WTC11 (cell line): Measurements from ENCODE around the gene ORM2. TPM values are rescaled to one million over a fixed set of nuclear protein-coding genes. Genes with fewer than 3 reads are reported as not detected.

Experiments
- ATAC-seq: fragments of 200-7000 bp; cut with Tn5 transposase; 2 replicates; pipeline ENCODE4 v1.10.0; 2021; ENCODE audit warnings: mild to moderate bottlenecking, moderate library complexity
- CTCF ChIA-PET: fragments of 300-600 bp; sonication (Branson Sonifier 250); formaldehyde crosslinking; loops from one replicate; lab custom pipeline; 2021; ENCODE audit warnings: antibody characterized with exemption; lab: Charles Lee
- POLR2A ChIA-PET: fragments of 350-600 bp; sonication (Branson Sonifier 250); formaldehyde crosslinking; loops from one replicate; lab custom pipeline; 2021; ENCODE audit warnings: antibody characterized with exemption; lab: Charles Lee
- DNase-seq: peaks from one replicate; pipeline ENCODE4 v3.0.0; 2021; ENCODE audit warnings: low spot score
- H3K27ac Mint-ChIP-seq: 2 replicates; pipeline ENCODE4 v1.8.0; 2021; ENCODE audit warnings: mixed read lengths
- H3K27me3 Mint-ChIP-seq: 2 replicates; pipeline ENCODE4 v1.8.0; 2021; ENCODE audit warnings: low read depth, mild to moderate bottlenecking, moderate library complexity, mixed read lengths
- H3K36me3 Mint-ChIP-seq: 2 replicates; pipeline ENCODE4 v1.8.0; 2021; ENCODE audit warnings: mixed read lengths
- H3K4me1 Mint-ChIP-seq: 2 replicates; pipeline ENCODE4 v1.8.0; 2022; ENCODE audit warnings: mixed read lengths
- H3K4me3 Mint-ChIP-seq: 2 replicates; pipeline ENCODE4 v1.8.0; 2021; ENCODE audit warnings: mild to moderate bottlenecking, moderate library complexity, mixed read lengths
- H3K9me3 Mint-ChIP-seq: 2 replicates; pipeline ENCODE4 v1.8.0; 2021; ENCODE audit warnings: mixed read lengths
- CREM ChIP-seq: sonication (generic); formaldehyde crosslinking; IDR thresholded peaks from 2 replicates; pipeline ENCODE4 v1.8.1; 2022; ENCODE audit warnings: mild to moderate bottlenecking, missing genetic modification reagents, moderate library complexity
- CTCF ChIP-seq: fragments of 200-600 bp; IDR thresholded peaks from 2 replicates; pipeline ENCODE4 v1.8.0; 2022; ENCODE audit warnings: antibody characterized with exemption
- E2F1 ChIP-seq: sonication (generic); formaldehyde crosslinking; IDR thresholded peaks from 2 replicates; pipeline ENCODE4 v1.8.0; 2022; ENCODE audit warnings: mild to moderate bottlenecking, missing genetic modification reagents
- E2F4 ChIP-seq: sonication (generic); formaldehyde crosslinking; IDR thresholded peaks from 2 replicates; pipeline ENCODE4 v1.8.1; 2022; ENCODE audit warnings: low read depth, mild to moderate bottlenecking, moderate library complexity, missing genetic modification reagents, borderline replicate concordance
- E2F5 ChIP-seq: sonication (generic); formaldehyde crosslinking; IDR thresholded peaks from 2 replicates; pipeline ENCODE4 v1.8.1; 2022; ENCODE audit warnings: mild to moderate bottlenecking, moderate library complexity, missing genetic modification reagents
- EMX1 ChIP-seq: fragments of 250-450 bp; sonication (Bioruptor Pico); IDR thresholded peaks from 2 replicates; pipeline ENCODE4 v1.8.0; 2021; ENCODE audit warnings: mild to moderate bottlenecking
- ERG ChIP-seq: fragments of 250-450 bp; sonication (Bioruptor Pico); IDR thresholded peaks from 2 replicates; pipeline ENCODE4 v1.8.0; 2021; ENCODE audit warnings: mild to moderate bottlenecking
- ESRRA ChIP-seq: sonication (generic); formaldehyde crosslinking; IDR thresholded peaks from 2 replicates; pipeline ENCODE4 v1.8.1; 2022; ENCODE audit warnings: mild to moderate bottlenecking, missing genetic modification reagents, borderline replicate concordance
- JAZF1 ChIP-seq: fragments of 250-450 bp; sonication (Bioruptor Pico); IDR thresholded peaks from 2 replicates; pipeline ENCODE4 v1.9.0; 2021; ENCODE audit warnings: moderate library complexity, mild to moderate bottlenecking, inconsistent platforms
- MLX ChIP-seq: sonication (generic); formaldehyde crosslinking; IDR thresholded peaks from 2 replicates; pipeline ENCODE4 v1.8.1; 2023; ENCODE audit warnings: mild to moderate bottlenecking, missing genetic modification reagents, moderate library complexity
- MYBL2 ChIP-seq: sonication (generic); formaldehyde crosslinking; IDR thresholded peaks from 2 replicates; pipeline ENCODE4 v1.8.1; 2023; ENCODE audit warnings: mild to moderate bottlenecking, moderate library complexity, missing genetic modification reagents
- NR2C2 ChIP-seq: sonication (generic); formaldehyde crosslinking; IDR thresholded peaks from 2 replicates; pipeline ENCODE4 v1.8.0; 2022; ENCODE audit warnings: mild to moderate bottlenecking, missing genetic modification reagents
- NR3C1 ChIP-seq: sonication (generic); formaldehyde crosslinking; conservative IDR thresholded peaks from 2 replicates; pipeline ENCODE4 v1.8.1; 2023; ENCODE audit warnings: low read depth, mild to moderate bottlenecking, missing genetic modification reagents
- PREB ChIP-seq: sonication (generic); formaldehyde crosslinking; IDR thresholded peaks from 2 replicates; pipeline ENCODE4 v1.8.1; 2022; ENCODE audit warnings: mild to moderate bottlenecking, missing genetic modification reagents, moderate library complexity, borderline replicate concordance
- PRRX2 ChIP-seq: fragments of 250-450 bp; sonication (Bioruptor Pico); IDR thresholded peaks from 2 replicates; pipeline ENCODE4 v1.8.0; 2021; ENCODE audit warnings: mild to moderate bottlenecking
- SMAD3 ChIP-seq: sonication (generic); formaldehyde crosslinking; IDR thresholded peaks from 2 replicates; pipeline ENCODE4 v1.8.0; 2022; ENCODE audit warnings: missing genetic modification reagents, mild to moderate bottlenecking, borderline replicate concordance
- SP1 ChIP-seq: sonication (generic); formaldehyde crosslinking; conservative IDR thresholded peaks from 2 replicates; pipeline ENCODE4 v1.8.1; 2022; ENCODE audit warnings: missing genetic modification reagents
- TP53 ChIP-seq: sonication (generic); formaldehyde crosslinking; IDR thresholded peaks from 2 replicates; pipeline ENCODE4 v1.8.1; 2023; ENCODE audit warnings: mild to moderate bottlenecking, missing genetic modification reagents
- ZNF138 ChIP-seq: sonication (generic); formaldehyde crosslinking; conservative IDR thresholded peaks from 2 replicates; pipeline ENCODE4 v1.8.1; 2022; ENCODE audit warnings: mild to moderate bottlenecking, moderate library complexity, missing genetic modification reagents
- ZNF219 ChIP-seq: sonication (generic); formaldehyde crosslinking; IDR thresholded peaks from 2 replicates; pipeline ENCODE4 v1.8.0; 2023; ENCODE audit warnings: missing genetic modification reagents, mild to moderate bottlenecking, borderline replicate concordance
- ZNF232 ChIP-seq: sonication (generic); formaldehyde crosslinking; IDR thresholded peaks from 2 replicates; pipeline ENCODE4 v1.8.0; 2022; ENCODE audit warnings: mild to moderate bottlenecking, missing genetic modification reagents
- ZNF263 ChIP-seq: sonication (generic); formaldehyde crosslinking; IDR thresholded peaks from 2 replicates; pipeline ENCODE4 v1.8.1; 2022; ENCODE audit warnings: low read depth, mild to moderate bottlenecking, moderate library complexity, missing genetic modification reagents
- ZNF416 ChIP-seq: fragments of 250-450 bp; sonication (Bioruptor Pico); IDR thresholded peaks from 2 replicates; pipeline ENCODE4 v1.9.0; 2021; ENCODE audit warnings: mild to moderate bottlenecking, inconsistent platforms
- total RNA-seq: library from RNA; stranded (reverse); gene quantifications from 3 replicates; pipeline ENCODE4 v1.2.3, GENCODE V29; 2021

ORM2 gene
- total RNA-seq, 1 experiment from 2014 or later, result 1.6 TPM

GRCh38 chr9:114285166-114285867 lies 44.4 kb upstream of the ORM2 start (continued):
- no peak for TF ChIP-seq CTCF
- no peak for TF ChIP-seq ESRRA (CRISPR knock-in tag)
- no peak for TF ChIP-seq MLX (CRISPR knock-in tag)
- TF ChIP-seq PREB (CRISPR knock-in tag), result no peak

- POLR2A ChIA-PET, result no interaction called here
- Mint-ChIP-seq H3K4me1 (peaks cover 7% of the 10 kb centered on the region), H3K36me3 (peaks cover 11% of the 10 kb centered on the region), H3K27ac (no peak overlapping the region; the same call in 1 of the 2 replicates), H3K4me3 (no peak overlapping the region), H3K27me3 (no peaks in the 10 kb centered on the region), H3K9me3 (no peaks in the 10 kb centered on the region)
- DNase-seq (peak; percentile 5), ATAC-seq (no peak)
- CTCF ChIA-PET, result interaction anchor here (0.9 to 9.0 kb wide), 4 partner anchors 178 to 203 kb away, joined by 3 to 232 read pairs (median 4); no protein-coding TSS in a partner anchor
- no peak for TF ChIP-seq ZNF263 (CRISPR knock-in tag)
These were observed 43.5 kb upstream of the ORM2 start for GRCh38 chr9:114286146-114286679.

- no peaks in the 10 kb centered on the region for H3K9me3 Mint-ChIP-seq
- no peaks in the 10 kb centered on the region for H3K27me3 Mint-ChIP-seq
- ATAC-seq, result no peak
- H3K36me3 Mint-ChIP-seq, result peaks cover 14% of the 10 kb centered on the region
- TF ChIP-seq JAZF1 (CRISPR knock-in tag), result no peak
- no peak for TF ChIP-seq ZNF219 (CRISPR knock-in tag)
- no peak for TF ChIP-seq CREM
- TF ChIP-seq E2F4 (CRISPR knock-in tag), result no peak
- TF ChIP-seq PRRX2 (CRISPR knock-in tag), result no peak
- TF ChIP-seq E2F1 (CRISPR knock-in tag), result no peak
- no peak for TF ChIP-seq ZNF232 (CRISPR knock-in tag)
- TF ChIP-seq NR2C2 (CRISPR knock-in tag), result no peak
- no peak for TF ChIP-seq ZNF138 (CRISPR knock-in tag)
- no peak for TF ChIP-seq ERG (CRISPR knock-in tag)
- TF ChIP-seq EMX1 (CRISPR knock-in tag), result no peak
- TF ChIP-seq MYBL2 (CRISPR knock-in tag), result no peak
- no peak for TF ChIP-seq TP53 (CRISPR knock-in tag)
- TF ChIP-seq ZNF416, result no peak
- TF ChIP-seq NR3C1, result no peak
- TF ChIP-seq SP1 (CRISPR knock-in tag), result no peak
- no peak for TF ChIP-seq SMAD3 (CRISPR knock-in tag)
- TF ChIP-seq E2F5 (CRISPR knock-in tag), result no peak
- peak; percentile 12 for DNase-seq
- POLR2A ChIA-PET, result no interaction called here
- H3K4me1 Mint-ChIP-seq, result peaks cover 7% of the 10 kb centered on the region
- CTCF ChIA-PET, result interaction anchor here (0.9 to 9.0 kb wide), 8 partner anchors 23 to 204 kb away, joined by 3 to 232 read pairs (median 6); partner anchors contain the start of genes COL27A1 and KIF12
- no peak overlapping the region for H3K4me3 Mint-ChIP-seq
- peak overlapping the region; percentile 23; the same call in 1 of the 2 replicates for H3K27ac Mint-ChIP-seq
These were observed 42.5 kb upstream of the ORM2 start for GRCh38 chr9:114287001-114287762.
